ENCODE data around the gene RNF181. TPM values are rescaled to one million over a fixed set of nuclear protein-coding genes. Genes with fewer than 3 reads are reported as not detected.
"Not testable (repeated sequence)": the region's sequence is repeated elsewhere in the genome, so short reads cannot be mapped to it uniquely, and the experiment has no call there.

RNF181 gene
- total RNA-seq, 1 experiment from 2014 or later, result 125 TPM

GRCh38 chr2:85589181-85589580, 6.4 kb upstream of the RNF181 start:
- Mint-ChIP-seq H3K4me1 (ENCODE audit: insufficient read depth, unreplicated experiment) (peaks cover 17% of the 10 kb centered on the region), H3K9me3 (ENCODE audit: unreplicated experiment) (no peaks in the 10 kb centered on the region), H3K36me3 (ENCODE audit: insufficient read depth, unreplicated experiment) (no peaks in the 10 kb centered on the region), H3K27ac (ENCODE audit: low read depth, unreplicated experiment) (no peak overlapping the region), H3K27me3 (ENCODE audit: insufficient read depth, unreplicated experiment) (no peaks in the 10 kb centered on the region), H3K4me3 (ENCODE audit: unreplicated experiment) (no peak overlapping the region)
- POLR2A ChIA-PET, result interaction anchor here (0.9 to 1.1 kb wide), 2 partner anchors 9 to 11 kb away, joined by 3 to 4 read pairs; no protein-coding TSS in a partner anchor
- CTCF ChIA-PET, result no interaction called here
- no peak for DNase-seq (ENCODE audit: unreplicated experiment)
- intact Hi-C loops (cut with micrococcal nuclease), result no loop called here
- TF ChIP-seq, protein P1, sequence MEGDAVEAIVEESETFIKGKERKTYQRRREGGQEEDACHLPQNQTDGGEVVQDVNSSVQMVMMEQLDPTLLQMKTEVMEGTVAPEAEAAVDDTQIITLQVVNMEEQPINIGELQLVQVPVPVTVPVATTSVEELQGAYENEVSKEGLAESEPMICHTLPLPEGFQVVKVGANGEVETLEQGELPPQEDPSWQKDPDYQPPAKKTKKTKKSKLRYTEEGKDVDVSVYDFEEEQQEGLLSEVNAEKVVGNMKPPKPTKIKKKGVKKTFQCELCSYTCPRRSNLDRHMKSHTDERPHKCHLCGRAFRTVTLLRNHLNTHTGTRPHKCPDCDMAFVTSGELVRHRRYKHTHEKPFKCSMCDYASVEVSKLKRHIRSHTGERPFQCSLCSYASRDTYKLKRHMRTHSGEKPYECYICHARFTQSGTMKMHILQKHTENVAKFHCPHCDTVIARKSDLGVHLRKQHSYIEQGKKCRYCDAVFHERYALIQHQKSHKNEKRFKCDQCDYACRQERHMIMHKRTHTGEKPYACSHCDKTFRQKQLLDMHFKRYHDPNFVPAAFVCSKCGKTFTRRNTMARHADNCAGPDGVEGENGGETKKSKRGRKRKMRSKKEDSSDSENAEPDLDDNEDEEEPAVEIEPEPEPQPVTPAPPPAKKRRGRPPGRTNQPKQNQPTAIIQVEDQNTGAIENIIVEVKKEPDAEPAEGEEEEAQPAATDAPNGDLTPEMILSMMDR (IDR thresholded peaks at IDR 0.05; ENCODE audit: unreplicated experiment), result no peak
- BruUV-seq (replicated peaks), result no TSS peak

GRCh38 chr2:85589982-85590791, 5.4 kb upstream of the RNF181 start:
- Mint-ChIP-seq H3K4me3 (ENCODE audit: unreplicated experiment) (no peak overlapping the region), H3K4me1 (ENCODE audit: insufficient read depth, unreplicated experiment) (peaks cover 19% of the 10 kb centered on the region), H3K36me3 (ENCODE audit: insufficient read depth, unreplicated experiment) (no peaks in the 10 kb centered on the region), H3K27ac (ENCODE audit: low read depth, unreplicated experiment) (no peak overlapping the region), H3K9me3 (ENCODE audit: unreplicated experiment) (no peaks in the 10 kb centered on the region), H3K27me3 (ENCODE audit: insufficient read depth, unreplicated experiment) (no peaks in the 10 kb centered on the region)
- ChIA-PET POLR2A (interaction anchor here (0.7 to 2.5 kb wide), 3 partner anchors 11 to 13 kb away, joined by 4 to 6 read pairs (median 6); partner anchors contain the start of gene VAMP8), CTCF (interaction anchor here (0.8 to 2.6 kb wide), 3 partner anchors 12 to 47 kb away, joined by 4 to 9 read pairs (median 4); no protein-coding TSS in a partner anchor)
- TF ChIP-seq, protein P1 (IDR thresholded peaks at IDR 0.05; ENCODE audit: unreplicated experiment), result no peak
- intact Hi-C loops (cut with micrococcal nuclease), result no loop called here
- BruUV-seq (replicated peaks), result no TSS peak
- no peak for DNase-seq (ENCODE audit: unreplicated experiment)

GRCh38 chr2:85590950-85591349, 4.6 kb upstream of the RNF181 start:
- Mint-ChIP-seq H3K4me3 (ENCODE audit: unreplicated experiment) (no peak overlapping the region), H3K4me1 (ENCODE audit: insufficient read depth, unreplicated experiment) (peaks cover 12% of the 10 kb centered on the region), H3K9me3 (ENCODE audit: unreplicated experiment) (no peaks in the 10 kb centered on the region), H3K27ac (ENCODE audit: low read depth, unreplicated experiment) (no peak overlapping the region), H3K27me3 (ENCODE audit: insufficient read depth, unreplicated experiment) (no peaks in the 10 kb centered on the region), H3K36me3 (ENCODE audit: insufficient read depth, unreplicated experiment) (peaks cover 3% of the 10 kb centered on the region)
- TF ChIP-seq, protein P1 (IDR thresholded peaks at IDR 0.05; ENCODE audit: unreplicated experiment), result no peak
- no TSS peak for BruUV-seq (replicated peaks)
- intact Hi-C loops (cut with micrococcal nuclease), result no loop called here
- ChIA-PET CTCF (interaction anchor here (0.8 to 2.6 kb wide), 3 partner anchors 12 to 46 kb away, joined by 4 to 9 read pairs (median 4); no protein-coding TSS in a partner anchor), POLR2A (interaction anchor here (0.6 to 2.5 kb wide), 3 partner anchors 10 to 21 kb away, joined by 5 to 6 read pairs (median 6); no protein-coding TSS in a partner anchor)
- DNase-seq (ENCODE audit: unreplicated experiment), result no peak

- BruUV-seq (replicated peaks), result no TSS peak
- ChIA-PET POLR2A (interaction anchor here (0.6 to 2.5 kb wide), 3 partner anchors 10 to 22 kb away, joined by 5 to 6 read pairs (median 6); no protein-coding TSS in a partner anchor), CTCF (interaction anchor here (0.6 to 2.6 kb wide), 2 partner anchors 46 to 51 kb away, joined by 4 to 9 read pairs; no protein-coding TSS in a partner anchor)
- Mint-ChIP-seq H3K27me3 (ENCODE audit: insufficient read depth, unreplicated experiment) (no peaks in the 10 kb centered on the region), H3K4me3 (ENCODE audit: unreplicated experiment) (no peak overlapping the region), H3K27ac (ENCODE audit: low read depth, unreplicated experiment) (no peak overlapping the region), H3K36me3 (ENCODE audit: insufficient read depth, unreplicated experiment) (peaks cover 8% of the 10 kb centered on the region), H3K9me3 (ENCODE audit: unreplicated experiment) (no peaks in the 10 kb centered on the region), H3K4me1 (ENCODE audit: insufficient read depth, unreplicated experiment) (peaks cover 12% of the 10 kb centered on the region)
- TF ChIP-seq, protein P1 (IDR thresholded peaks at IDR 0.05; ENCODE audit: unreplicated experiment), result no peak
- intact Hi-C loops (cut with micrococcal nuclease), result no loop called here
- no peak for DNase-seq (ENCODE audit: unreplicated experiment)
Measured at GRCh38 chr2:85591563-85591962, 4.0 kb upstream of the RNF181 start.

DNA sequence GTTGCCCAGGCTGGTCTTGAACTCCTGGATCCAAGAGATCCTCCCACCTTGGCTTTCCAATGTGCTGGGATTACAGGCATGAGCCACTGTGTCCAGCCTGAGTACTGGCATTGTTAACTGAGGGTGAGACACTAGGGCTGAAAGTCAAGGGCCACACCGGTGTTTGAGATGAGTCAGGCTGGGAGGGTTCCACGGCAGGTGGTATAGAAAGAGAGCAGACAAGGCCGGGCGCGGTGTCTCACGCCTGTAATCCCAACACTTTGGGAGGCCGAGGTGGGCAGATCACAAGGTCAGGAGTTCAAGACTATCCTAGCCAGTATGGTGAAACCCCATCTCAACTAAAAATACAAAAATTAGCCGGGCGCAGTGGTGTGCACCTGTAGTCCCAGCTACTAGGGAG, 3.2 kb upstream of the RNF181 start:
- ChIA-PET CTCF (interaction anchor here (0.6 to 2.6 kb wide), 3 partner anchors 15 to 52 kb away, joined by 3 to 9 read pairs (median 4); partner anchors contain the start of gene VAMP8), POLR2A (interaction anchor here (0.7 to 5.0 kb wide), 3 partner anchors 12 to 23 kb away, joined by 4 to 61 read pairs (median 6); partner anchors contain the start of gene TMEM150A)
- BruUV-seq (replicated peaks); DNase-seq (ENCODE audit: unreplicated experiment); H3K27ac Mint-ChIP-seq (ENCODE audit: low read depth, unreplicated experiment); H3K9me3 Mint-ChIP-seq (ENCODE audit: unreplicated experiment); H3K27me3 Mint-ChIP-seq (ENCODE audit: insufficient read depth, unreplicated experiment); H3K36me3 Mint-ChIP-seq (ENCODE audit: insufficient read depth, unreplicated experiment); intact Hi-C loops (cut with micrococcal nuclease); H3K4me3 Mint-ChIP-seq (ENCODE audit: unreplicated experiment): not testable (repeated sequence)
- peaks cover 19% of the 10 kb centered on the region for H3K4me1 Mint-ChIP-seq (ENCODE audit: insufficient read depth, unreplicated experiment)

Measured in MCF 10A (cell line).